HEK293 (cell line): ENCODE results near the gene LFNG.

Source experiments
- CTCF ChIA-PET: fragments of 350-600 bp; formaldehyde crosslinking; extraction: SDS; loops from one replicate; lab custom pipeline; 2021; ENCODE audit warnings: antibody characterized with exemption; lab: Yijun Ruan, JAX
- POLR2A ChIA-PET: fragments of 300-600 bp; formaldehyde crosslinking; extraction: SDS; loops from one replicate; lab custom pipeline; 2020; ENCODE audit warnings: antibody characterized with exemption, inconsistent platforms; lab: Yijun Ruan, JAX
- H3K27ac ChIP-seq: fragments of 200-500 bp; sonication (Bioruptor generic); 2 replicates; pipeline ENCODE4 v1.5.1; 2014; ENCODE audit warnings: low read depth, low read length, control low read depth, inconsistent platforms; ENCODE audit errors: extremely low read depth
- H3K36me3 ChIP-seq, 2 experiments: fragments of 200-500 bp in 1 of 2; sonication (Bioruptor generic) in 1 of 2; 1 replicate in 1 of 2; 2 replicates in 1 of 2; pipeline ENCODE4 v1.5.1; 2014 to 2017; ENCODE audit warnings: inconsistent platforms in 2 of 2, low read length in 2 of 2; ENCODE audit not compliant: control insufficient read depth in 2 of 2, insufficient read depth in 1 of 2
- H3K4me1 ChIP-seq: fragments of 200-500 bp; sonication (Bioruptor generic); 2 replicates; pipeline ENCODE4 v1.5.1; 2014; ENCODE audit warnings: mild to moderate bottlenecking, low read length, inconsistent platforms; ENCODE audit not compliant: control insufficient read depth, insufficient read depth
- H3K4me3 ChIP-seq: 2 replicates; pipeline ENCODE4 v1.5.1; 2011; ENCODE audit warnings: low read depth, mild to moderate bottlenecking, control low read depth, low read length, moderate library complexity
- H3K9me3 ChIP-seq: fragments of 200-500 bp; sonication (Bioruptor generic); 2 replicates; pipeline ENCODE4 v1.5.1; 2014; ENCODE audit warnings: low read depth, low read length, inconsistent platforms; ENCODE audit not compliant: control insufficient read depth, insufficient read depth
- GLI2 ChIP-seq: fragments of 450-650 bp; formaldehyde crosslinking; IDR thresholded peaks from 2 replicates; pipeline ENCODE4; 2017; ENCODE audit warnings: missing biosample characterization, missing genetic modification characterization, low read depth, borderline replicate concordance
- GLIS2 ChIP-seq: fragments of 450-650 bp; formaldehyde crosslinking; IDR thresholded peaks from 2 replicates; pipeline ENCODE4 v1.5.1; 2016; ENCODE audit warnings: missing biosample characterization, missing genetic modification characterization
- HOXC10 ChIP-seq: sonication (generic); formaldehyde crosslinking; IDR thresholded peaks from 2 replicates; pipeline ENCODE4 v1.8.1; 2023; ENCODE audit warnings: mild to moderate bottlenecking, missing genetic modification reagents
- IKZF3 ChIP-seq: fragments of 450-650 bp; IDR thresholded peaks from 2 replicates; pipeline ENCODE4 v1.5.0; 2018; ENCODE audit warnings: missing biosample characterization, mild to moderate bottlenecking, missing genetic modification characterization, moderate library complexity
- MZF1 ChIP-seq: fragments of 450-650 bp; formaldehyde crosslinking; IDR thresholded peaks from 2 replicates; pipeline ENCODE4 v1.5.1; 2017; ENCODE audit warnings: missing biosample characterization, missing genetic modification characterization, borderline replicate concordance
- OSR2 ChIP-seq: fragments of 450-650 bp; formaldehyde crosslinking; IDR thresholded peaks from 2 replicates; pipeline ENCODE4 v1.5.1; 2016; ENCODE audit warnings: missing biosample characterization, missing genetic modification characterization
- OVOL3 ChIP-seq: fragments of 450-650 bp; formaldehyde crosslinking; IDR thresholded peaks from 2 replicates; pipeline ENCODE4 v1.5.1; 2016; ENCODE audit warnings: missing biosample characterization, missing genetic modification characterization
- PRDM1 ChIP-seq: fragments of 450-650 bp; formaldehyde crosslinking; IDR thresholded peaks from 2 replicates; pipeline ENCODE4; 2016; ENCODE audit warnings: missing biosample characterization, missing genetic modification characterization
- REPIN1 ChIP-seq: fragments of 450-650 bp; formaldehyde crosslinking; IDR thresholded peaks from 2 replicates; pipeline ENCODE4 v1.5.1; 2017; ENCODE audit warnings: missing biosample characterization, missing genetic modification characterization, low read depth
- SCRT2 ChIP-seq: fragments of 450-650 bp; formaldehyde crosslinking; IDR thresholded peaks from 2 replicates; pipeline ENCODE4 v1.5.1; 2016; ENCODE audit warnings: missing biosample characterization, missing genetic modification characterization
- SP3 ChIP-seq: fragments of 450-650 bp; formaldehyde crosslinking; IDR thresholded peaks from 2 replicates; pipeline ENCODE4 v1.5.1; 2016; ENCODE audit warnings: missing biosample characterization, missing genetic modification characterization
- TCF7L2 ChIP-seq: IDR thresholded peaks from 2 replicates; pipeline ENCODE4 v1.6.1; 2011; ENCODE audit warnings: low read depth, mild to moderate bottlenecking, inconsistent platforms, low read length, moderate library complexity, borderline replicate concordance
- YY2 ChIP-seq: fragments of 450-650 bp; formaldehyde crosslinking; IDR thresholded peaks from 2 replicates; pipeline ENCODE4 v1.5.1; 2016; ENCODE audit warnings: missing biosample characterization, missing genetic modification characterization
- ZBTB20 ChIP-seq: fragments of 450-650 bp; formaldehyde crosslinking; IDR thresholded peaks from 2 replicates; pipeline ENCODE4 v1.5.1; 2016; ENCODE audit warnings: missing biosample characterization, missing genetic modification characterization
- ZBTB8A ChIP-seq: fragments of 450-650 bp; formaldehyde crosslinking; IDR thresholded peaks from 2 replicates; pipeline ENCODE4 v1.5.1; 2016; ENCODE audit warnings: missing biosample characterization, missing genetic modification characterization
- ZNF174 ChIP-seq: fragments of 450-650 bp; formaldehyde crosslinking; IDR thresholded peaks from 2 replicates; pipeline ENCODE4 v1.5.0; 2017; ENCODE audit warnings: missing biosample characterization, mild to moderate bottlenecking, missing genetic modification characterization
- ZNF19 ChIP-seq: fragments of 450-650 bp; formaldehyde crosslinking; IDR thresholded peaks from 2 replicates; pipeline ENCODE4; 2016; ENCODE audit warnings: missing biosample characterization, missing genetic modification characterization, low read depth
- ZNF248 ChIP-seq: fragments of 450-650 bp; formaldehyde crosslinking; IDR thresholded peaks from 2 replicates; pipeline ENCODE4 v1.5.1; 2017; ENCODE audit warnings: missing biosample characterization, missing genetic modification characterization
- ZNF274 ChIP-seq, 2 experiments: fragments of 200-500 bp in 1 of 2; fragments of 450-650 bp in 1 of 2; sonication (Bioruptor generic) in 1 of 2; formaldehyde crosslinking in 1 of 2; IDR thresholded peaks; 2 replicates each; pipeline versions ENCODE4 v1.5.1 to v1.6.1; 2014 to 2016; ENCODE audit warnings: borderline replicate concordance in 1 of 2, inconsistent platforms in 1 of 2, low read length in 1 of 2, missing biosample characterization in 1 of 2, missing genetic modification characterization in 1 of 2
- ZNF324 ChIP-seq: fragments of 450-650 bp; formaldehyde crosslinking; IDR thresholded peaks from 2 replicates; pipeline ENCODE4 v1.5.1; 2016; ENCODE audit warnings: missing biosample characterization, missing genetic modification characterization
- ZNF391 ChIP-seq: fragments of 450-650 bp; formaldehyde crosslinking; IDR thresholded peaks from 2 replicates; pipeline ENCODE4 v1.5.1; 2016; ENCODE audit warnings: low read depth, missing biosample characterization, missing genetic modification characterization, borderline replicate concordance
- ZNF473 ChIP-seq: fragments of 450-650 bp; formaldehyde crosslinking; IDR thresholded peaks from 2 replicates; pipeline ENCODE4 v1.5.1; 2017; ENCODE audit warnings: missing biosample characterization, missing genetic modification characterization
- ZNF521 ChIP-seq: fragments of 450-650 bp; formaldehyde crosslinking; IDR thresholded peaks from 2 replicates; pipeline ENCODE4 v1.5.1; 2017; ENCODE audit warnings: missing biosample characterization, mild to moderate bottlenecking, missing genetic modification characterization
- ZNF549 ChIP-seq: fragments of 450-650 bp; IDR thresholded peaks from 2 replicates; pipeline ENCODE4 v1.5.1; 2018; ENCODE audit warnings: missing biosample characterization, missing genetic modification characterization, mild to moderate bottlenecking, inconsistent platforms, moderate library complexity
- ZNF558 ChIP-seq: fragments of 450-650 bp; formaldehyde crosslinking; IDR thresholded peaks from 2 replicates; pipeline ENCODE4 v1.5.1; 2016; ENCODE audit warnings: missing biosample characterization, missing genetic modification characterization
- ZNF677 ChIP-seq: fragments of 450-650 bp; IDR thresholded peaks from 2 replicates; pipeline ENCODE4 v1.5.0; 2018; ENCODE audit warnings: missing biosample characterization, mild to moderate bottlenecking, missing genetic modification characterization, moderate library complexity
- TF ChIP-seq, protein P1 (sequence below): fragments of 450-650 bp; formaldehyde crosslinking; IDR thresholded peaks from 2 replicates; pipeline ENCODE4 v1.5.1; 2016; ENCODE audit warnings: missing biosample characterization, missing genetic modification characterization
- TF ChIP-seq, protein P2 (sequence below): fragments of 450-650 bp; formaldehyde crosslinking; IDR thresholded peaks from 2 replicates; pipeline ENCODE4 v1.5.1; 2016; ENCODE audit warnings: missing biosample characterization, missing genetic modification characterization
- TF ChIP-seq, protein P3 (sequence below): fragments of 450-650 bp; formaldehyde crosslinking; IDR thresholded peaks from 2 replicates; pipeline ENCODE4 v1.5.1; 2017; ENCODE audit warnings: missing biosample characterization, missing genetic modification characterization

LFNG gene

DNA sequence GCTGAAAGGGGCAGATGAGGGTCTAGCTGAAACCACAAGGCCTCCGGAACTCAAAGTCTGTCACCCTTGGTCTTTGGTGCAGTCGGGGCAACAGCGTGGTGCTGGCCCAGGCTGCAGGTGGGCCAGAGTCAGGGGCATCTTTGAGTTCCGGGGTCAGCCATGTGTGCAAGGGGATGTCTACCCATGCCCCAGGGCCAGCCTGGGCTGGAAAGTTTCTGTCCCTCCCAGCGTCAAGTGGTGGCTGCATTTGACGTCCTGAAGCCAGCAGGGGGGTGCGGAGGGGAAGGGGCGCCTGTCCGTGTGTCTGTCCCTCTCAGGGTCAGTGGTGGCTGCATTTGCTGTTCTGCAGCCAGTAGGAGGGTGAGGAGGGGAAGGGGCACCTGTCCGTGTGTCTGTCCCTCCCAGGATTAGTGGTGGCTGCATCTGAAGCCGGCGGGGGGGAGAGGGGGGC, 35.1 kb downstream of the LFNG start:
- H3K4me1 ChIP-seq = peaks cover 2% of the 10 kb centered on the region; the same call in 1 of the 2 replicates
- H3K36me3 ChIP-seq = peaks cover 14 to 27% of the 10 kb centered on the region in 2 experiments; a peak in 2 of 3 replicates
- H3K9me3 ChIP-seq = no peaks in the 10 kb centered on the region
- ChIA-PET CTCF (interaction anchor here (0.7 to 0.9 kb wide), 2 partner anchors 126 to 994 kb away, joined by 3 to 5 read pairs; no protein-coding TSS in a partner anchor), POLR2A (interaction anchor here (0.6 kb wide), 1 partner anchor 173 kb away, joined by 6 read pairs; no protein-coding TSS in a partner anchor)
- TF ChIP-seq GLIS2 (tag by site-specific recombination) (peak; percentile 19; the same call in 1 of the 2 replicates), OVOL3 (tag by site-specific recombination) (no peak), ZNF677 (tag by site-specific recombination) (no peak), ZBTB20 (peak; percentile 74), ZNF274 (IDR thresholded peaks at IDR 0.05; ENCODE audit: low read length) (no peak), ZNF274 (tag by site-specific recombination; IDR thresholded peaks at IDR 0.05; ENCODE audit: borderline replicate concordance) (no peak), SCRT2 (tag by site-specific recombination) (no peak)
- TF ChIP-seq, protein P1, sequence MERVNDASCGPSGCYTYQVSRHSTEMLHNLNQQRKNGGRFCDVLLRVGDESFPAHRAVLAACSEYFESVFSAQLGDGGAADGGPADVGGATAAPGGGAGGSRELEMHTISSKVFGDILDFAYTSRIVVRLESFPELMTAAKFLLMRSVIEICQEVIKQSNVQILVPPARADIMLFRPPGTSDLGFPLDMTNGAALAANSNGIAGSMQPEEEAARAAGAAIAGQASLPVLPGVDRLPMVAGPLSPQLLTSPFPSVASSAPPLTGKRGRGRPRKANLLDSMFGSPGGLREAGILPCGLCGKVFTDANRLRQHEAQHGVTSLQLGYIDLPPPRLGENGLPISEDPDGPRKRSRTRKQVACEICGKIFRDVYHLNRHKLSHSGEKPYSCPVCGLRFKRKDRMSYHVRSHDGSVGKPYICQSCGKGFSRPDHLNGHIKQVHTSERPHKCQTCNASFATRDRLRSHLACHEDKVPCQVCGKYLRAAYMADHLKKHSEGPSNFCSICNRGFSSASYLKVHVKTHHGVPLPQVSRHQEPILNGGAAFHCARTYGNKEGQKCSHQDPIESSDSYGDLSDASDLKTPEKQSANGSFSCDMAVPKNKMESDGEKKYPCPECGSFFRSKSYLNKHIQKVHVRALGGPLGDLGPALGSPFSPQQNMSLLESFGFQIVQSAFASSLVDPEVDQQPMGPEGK = peak; percentile 11
- TF ChIP-seq, protein P2, sequence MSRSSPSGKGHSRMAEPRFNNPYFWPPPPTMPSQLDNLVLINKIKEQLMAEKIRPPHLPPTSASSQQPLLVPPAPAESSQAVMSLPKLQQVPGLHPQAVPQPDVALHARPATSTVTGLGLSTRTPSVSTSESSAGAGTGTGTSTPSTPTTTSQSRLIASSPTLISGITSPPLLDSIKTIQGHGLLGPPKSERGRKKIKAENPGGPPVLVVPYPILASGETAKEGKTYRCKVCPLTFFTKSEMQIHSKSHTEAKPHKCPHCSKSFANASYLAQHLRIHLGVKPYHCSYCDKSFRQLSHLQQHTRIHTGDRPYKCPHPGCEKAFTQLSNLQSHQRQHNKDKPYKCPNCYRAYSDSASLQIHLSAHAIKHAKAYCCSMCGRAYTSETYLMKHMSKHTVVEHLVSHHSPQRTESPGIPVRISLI (tag by site-specific recombination) = no peak
- H3K27ac ChIP-seq = peak overlapping the region; percentile 6; the same call in 1 of the 2 replicates
- H3K4me3 ChIP-seq = peak overlapping the region; percentile 88

DNA sequence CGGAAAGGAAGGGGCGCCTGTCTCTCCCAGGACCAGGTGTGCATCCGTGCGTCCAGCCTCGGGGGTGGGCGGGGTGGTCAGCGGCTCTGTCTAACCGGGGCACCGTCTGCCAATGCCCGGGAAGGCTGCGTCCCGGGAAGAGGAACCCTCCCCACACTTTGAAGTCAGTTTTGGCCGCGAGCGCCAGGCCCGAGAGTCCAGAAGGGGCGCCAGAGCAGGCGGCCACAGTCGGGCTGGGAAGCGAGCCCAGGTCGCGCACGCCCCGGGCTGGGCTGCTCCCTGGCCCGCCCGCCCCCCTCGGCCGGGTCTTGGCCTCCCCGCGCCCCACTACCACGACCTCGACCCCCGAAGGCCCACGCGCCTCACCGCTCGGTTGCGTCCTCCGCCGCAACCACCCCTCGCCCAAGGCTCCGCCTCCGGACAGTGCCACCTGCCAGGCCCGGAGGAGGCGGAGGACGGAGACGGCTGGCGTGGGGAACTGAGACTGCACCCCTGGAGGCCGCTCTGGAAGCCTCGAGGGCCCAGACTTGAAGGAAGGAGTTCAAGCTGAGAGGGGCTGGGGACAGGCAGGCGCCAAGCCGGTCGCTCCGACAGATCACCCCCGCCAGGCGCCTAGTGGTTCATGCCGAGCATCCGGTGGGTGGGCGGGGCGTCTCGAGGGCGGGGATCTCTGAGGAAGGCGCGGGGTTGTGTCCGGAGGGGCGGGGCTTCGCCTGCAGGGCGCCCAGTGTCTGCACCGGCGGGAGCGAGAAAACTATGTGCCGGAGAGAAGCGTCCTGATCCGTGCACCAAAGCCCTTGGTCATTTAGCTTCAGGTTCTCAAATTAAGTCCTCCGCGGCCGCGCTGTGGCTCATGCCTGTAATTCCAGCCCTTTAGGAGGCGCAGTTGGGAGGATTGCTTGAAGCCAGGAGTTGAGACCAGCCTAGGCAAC, 35.8 kb downstream of the LFNG start, which contains the start of gene BRAT1:
Gene BRAT1, minus strand, starts transcription at position 404 of the 932 bp plus-strand sequence. CDS start 1,093 bp downstream, outside the sequence.
- peaks cover 13 to 22% of the 10 kb centered on the region in 2 experiments; a peak in 2 of 3 replicates for H3K36me3 ChIP-seq
- H3K27ac ChIP-seq = peak within 1 kb of the TSS; percentile 100
- ChIA-PET POLR2A (interaction anchor here (0.6 to 1.0 kb wide), 7 partner anchors 10 to 172 kb away, joined by 3 to 14 read pairs (median 6); no protein-coding TSS in a partner anchor), CTCF (interaction anchor here (0.6 to 0.7 kb wide), 2 partner anchors 54 to 221 kb away, joined by 3 to 4 read pairs; no protein-coding TSS in a partner anchor)
- H3K4me3 ChIP-seq = peak within 1 kb of the TSS; percentile 88
- H3K9me3 ChIP-seq = no peaks in the 10 kb centered on the region
- peaks cover 2% of the 10 kb centered on the region; the same call in 1 of the 2 replicates for H3K4me1 ChIP-seq
- TF ChIP-seq ZNF549 (tag by site-specific recombination) (no peak), PRDM1 (tag by site-specific recombination) (no peak), ZNF391 (tag by site-specific recombination) (no peak), IKZF3 (tag by site-specific recombination) (peak; percentile 36; the same call in 1 of the 2 replicates), ZNF19 (tag by site-specific recombination) (no peak), OVOL3 (tag by site-specific recombination) (no peak), ZBTB20 (no peak), ZNF558 (tag by site-specific recombination) (no peak), GLI2 (tag by site-specific recombination) (no peak), MZF1 (tag by site-specific recombination) (no peak), ZNF521 (tag by site-specific recombination) (no peak), HOXC10 (CRISPR knock-in tag) (no peak), ZNF248 (no peak), TCF7L2 (no peak; the same call in 1 of the 2 replicates), REPIN1 (no peak), OSR2 (tag by site-specific recombination) (no peak), ZNF324 (tag by site-specific recombination) (peak; percentile 53; the same call in 1 of the 2 replicates), ZBTB8A (tag by site-specific recombination) (peak; percentile 89), ZNF473 (no peak), SP3 (peak; percentile 90), YY2 (tag by site-specific recombination) (no peak), ZNF274 (IDR thresholded peaks at IDR 0.05; ENCODE audit: low read length) (no peak), ZNF274 (tag by site-specific recombination; IDR thresholded peaks at IDR 0.05; ENCODE audit: borderline replicate concordance) (no peak), ZNF174 (tag by site-specific recombination) (no peak)
- TF ChIP-seq, protein P3, sequence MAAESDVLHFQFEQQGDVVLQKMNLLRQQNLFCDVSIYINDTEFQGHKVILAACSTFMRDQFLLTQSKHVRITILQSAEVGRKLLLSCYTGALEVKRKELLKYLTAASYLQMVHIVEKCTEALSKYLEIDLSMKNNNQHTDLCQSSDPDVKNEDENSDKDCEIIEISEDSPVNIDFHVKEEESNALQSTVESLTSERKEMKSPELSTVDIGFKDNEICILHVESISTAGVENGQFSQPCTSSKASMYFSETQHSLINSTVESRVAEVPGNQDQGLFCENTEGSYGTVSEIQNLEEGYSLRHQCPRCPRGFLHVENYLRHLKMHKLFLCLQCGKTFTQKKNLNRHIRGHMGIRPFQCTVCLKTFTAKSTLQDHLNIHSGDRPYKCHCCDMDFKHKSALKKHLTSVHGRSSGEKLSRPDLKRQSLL (tag by site-specific recombination) = no peak
